GF-D8 (cell line): Measurements from ENCODE around the gene STX2.
"Not testable (repeated sequence)": the region's sequence is repeated elsewhere in the genome, so short reads cannot be mapped to it uniquely, and the experiment has no call there.

Experiments used
- DNase-seq: peaks from one replicate; lab custom pipeline; 2025; lab: John Stamatoyannopoulos, UW

Gene STX2

DNA sequence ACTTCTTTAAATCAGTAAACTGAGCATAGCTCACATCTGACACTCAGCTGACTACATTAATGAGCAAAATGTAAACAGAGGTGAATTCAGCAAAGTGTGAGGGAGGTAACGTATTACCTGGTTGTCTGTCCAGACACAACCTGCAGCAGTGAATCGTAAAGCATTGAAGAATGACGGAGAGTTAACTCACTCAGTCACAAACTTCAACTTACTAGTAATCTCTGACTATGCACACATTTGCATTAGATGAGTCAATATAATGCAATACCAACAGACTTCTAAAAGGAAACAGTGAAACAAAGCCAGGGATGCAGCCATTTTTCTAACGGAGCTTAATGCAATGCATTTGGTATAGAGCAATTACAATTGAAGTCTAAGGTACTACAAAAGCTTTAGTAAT is 40.0 kb downstream of the STX2 start:
- DNase-seq: no peak

DNA sequence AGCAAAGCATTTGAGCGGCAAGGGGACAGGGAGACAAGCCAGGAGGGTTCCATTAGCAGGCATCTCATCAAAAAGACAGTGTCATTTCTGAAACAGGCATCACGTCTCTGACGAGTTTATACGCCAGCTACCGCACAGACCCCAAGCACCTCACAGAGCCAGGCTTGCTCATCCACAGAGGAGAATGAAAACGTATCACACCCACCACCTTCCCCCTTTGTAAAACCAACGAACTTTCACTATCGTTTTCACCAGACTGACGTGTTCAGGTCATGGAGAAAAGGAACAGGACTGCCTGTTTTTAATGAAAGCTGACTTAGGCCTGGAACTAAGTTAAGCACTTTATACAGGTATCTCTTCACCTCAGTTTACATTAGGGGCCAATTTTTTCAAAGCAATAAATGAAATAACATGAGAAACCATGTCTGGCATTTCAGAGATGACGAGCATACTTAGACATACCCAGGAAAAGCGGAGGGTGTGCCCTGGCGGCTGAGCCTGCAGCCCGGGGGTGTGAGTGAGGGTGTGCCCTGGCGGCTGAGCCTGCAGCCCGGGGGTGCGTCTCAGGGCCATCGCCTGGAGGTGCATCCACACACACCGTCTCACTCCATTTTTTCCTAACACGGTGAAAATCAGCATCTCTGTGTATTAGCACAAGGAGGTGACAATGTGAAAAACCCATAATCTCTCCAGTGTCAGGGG is 41.9 kb downstream of the STX2 start:
- DNase-seq: no peak

DNA sequence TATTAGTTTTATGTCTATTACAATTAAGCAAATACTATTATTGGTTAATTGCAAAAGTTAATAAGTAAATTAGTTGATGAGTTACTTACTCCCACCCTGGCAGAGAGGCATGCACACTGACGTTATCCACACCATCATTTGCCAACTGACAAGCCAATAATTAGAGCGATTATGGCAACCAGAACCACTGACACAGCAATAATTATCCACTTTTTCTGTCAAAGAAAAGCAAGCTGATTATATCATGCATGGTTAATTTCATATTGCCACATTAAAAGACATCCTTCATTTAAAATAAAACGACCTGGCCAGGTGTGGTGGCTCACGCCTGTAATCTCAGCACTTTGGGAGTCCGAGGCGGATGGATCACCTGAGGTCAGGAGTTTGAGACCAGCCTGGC is 43.1 kb downstream of the STX2 start:
- DNase-seq: no peak

DNA sequence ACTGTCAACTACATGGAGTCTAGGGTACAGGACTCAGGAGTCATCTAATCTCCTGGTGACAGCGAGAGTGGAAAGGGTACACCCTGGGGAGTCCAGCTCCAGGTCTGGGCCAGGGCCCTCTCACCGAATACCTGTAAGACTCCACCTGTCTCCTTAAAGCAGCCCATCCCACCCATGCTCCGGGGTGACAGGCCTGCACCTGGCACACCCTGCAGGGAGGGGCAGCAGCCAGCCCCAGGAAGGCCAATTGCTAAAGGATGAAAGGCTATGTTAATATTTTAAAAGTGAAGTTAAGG is 45.5 kb downstream of the STX2 start:
- no peak for DNase-seq

DNA sequence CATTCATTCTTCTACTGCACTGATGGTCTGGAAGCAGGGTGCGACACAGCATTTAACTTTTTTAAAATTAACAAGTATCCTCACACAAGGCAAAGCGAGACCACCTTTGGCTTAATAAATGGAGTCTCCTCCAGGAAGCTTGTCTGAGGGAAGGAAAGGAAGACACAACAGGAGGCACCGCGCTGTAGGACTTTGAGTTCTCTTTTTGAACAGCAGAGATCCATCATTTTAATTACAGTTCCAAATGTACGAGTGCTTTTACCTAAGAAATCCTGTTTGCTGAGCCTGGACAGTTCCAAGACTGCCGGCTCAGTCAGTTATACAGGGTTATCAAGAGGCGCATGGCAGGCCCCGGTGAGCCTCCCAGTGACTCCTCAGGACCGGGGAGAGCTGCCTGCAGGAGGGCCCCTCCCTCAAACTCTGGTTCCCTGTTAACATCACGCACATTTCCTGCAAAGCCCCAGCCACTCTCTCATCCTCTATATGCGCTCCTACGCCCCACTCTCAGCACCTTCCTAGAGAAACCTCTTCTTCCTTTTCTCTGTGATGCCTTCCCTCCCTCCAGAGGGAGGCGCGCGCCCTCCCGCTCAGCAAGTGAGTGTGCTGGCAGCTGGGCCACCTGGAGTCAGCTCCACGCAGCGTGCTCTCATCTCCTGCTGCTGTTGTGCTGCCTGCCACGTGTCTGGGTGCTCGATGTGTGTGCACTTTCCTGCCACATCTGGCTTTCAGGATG is 46.1 kb downstream of the STX2 start:
- DNase-seq: no peak

DNA sequence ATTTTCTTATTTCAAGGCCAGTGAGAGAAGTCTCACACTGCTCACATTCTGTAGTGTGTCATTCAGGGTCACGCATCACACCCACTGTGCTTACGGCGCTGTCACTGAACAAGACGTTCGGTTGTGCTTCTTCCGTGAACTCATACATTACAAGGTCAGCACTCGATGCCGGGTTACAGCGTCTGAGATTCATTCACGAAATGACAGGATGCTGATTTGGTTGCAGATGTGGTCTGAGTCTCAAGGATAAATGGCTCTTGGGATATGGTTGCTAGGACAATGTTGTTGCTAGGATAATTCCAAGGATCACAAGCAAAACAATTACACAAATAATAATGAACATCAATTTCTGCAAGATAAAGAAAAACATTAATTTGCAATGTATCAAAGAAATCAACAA is 47.4 kb downstream of the STX2 start:
- DNase-seq: no peak

DNA sequence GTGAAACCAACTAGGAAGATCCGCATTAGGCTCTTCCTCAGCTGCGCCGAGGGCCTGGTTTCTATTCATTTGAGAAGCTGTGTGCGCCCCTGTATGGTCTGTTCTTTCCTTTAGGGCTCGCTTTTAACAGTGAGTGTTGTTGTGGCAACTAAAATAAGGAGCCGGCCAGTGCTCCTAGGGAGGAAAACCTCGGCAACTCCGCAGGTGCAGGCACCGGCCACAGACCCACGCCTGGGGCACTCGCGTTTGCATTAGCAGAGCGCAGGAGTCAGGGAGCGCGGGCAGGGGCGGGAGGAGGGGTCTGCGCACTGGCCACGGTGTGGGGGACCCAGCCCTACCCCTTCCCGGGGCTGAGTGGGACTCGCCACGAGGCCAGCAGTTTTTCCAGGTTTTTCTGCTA is 50.5 kb downstream of the STX2 start:
- DNase-seq: no peak

DNA sequence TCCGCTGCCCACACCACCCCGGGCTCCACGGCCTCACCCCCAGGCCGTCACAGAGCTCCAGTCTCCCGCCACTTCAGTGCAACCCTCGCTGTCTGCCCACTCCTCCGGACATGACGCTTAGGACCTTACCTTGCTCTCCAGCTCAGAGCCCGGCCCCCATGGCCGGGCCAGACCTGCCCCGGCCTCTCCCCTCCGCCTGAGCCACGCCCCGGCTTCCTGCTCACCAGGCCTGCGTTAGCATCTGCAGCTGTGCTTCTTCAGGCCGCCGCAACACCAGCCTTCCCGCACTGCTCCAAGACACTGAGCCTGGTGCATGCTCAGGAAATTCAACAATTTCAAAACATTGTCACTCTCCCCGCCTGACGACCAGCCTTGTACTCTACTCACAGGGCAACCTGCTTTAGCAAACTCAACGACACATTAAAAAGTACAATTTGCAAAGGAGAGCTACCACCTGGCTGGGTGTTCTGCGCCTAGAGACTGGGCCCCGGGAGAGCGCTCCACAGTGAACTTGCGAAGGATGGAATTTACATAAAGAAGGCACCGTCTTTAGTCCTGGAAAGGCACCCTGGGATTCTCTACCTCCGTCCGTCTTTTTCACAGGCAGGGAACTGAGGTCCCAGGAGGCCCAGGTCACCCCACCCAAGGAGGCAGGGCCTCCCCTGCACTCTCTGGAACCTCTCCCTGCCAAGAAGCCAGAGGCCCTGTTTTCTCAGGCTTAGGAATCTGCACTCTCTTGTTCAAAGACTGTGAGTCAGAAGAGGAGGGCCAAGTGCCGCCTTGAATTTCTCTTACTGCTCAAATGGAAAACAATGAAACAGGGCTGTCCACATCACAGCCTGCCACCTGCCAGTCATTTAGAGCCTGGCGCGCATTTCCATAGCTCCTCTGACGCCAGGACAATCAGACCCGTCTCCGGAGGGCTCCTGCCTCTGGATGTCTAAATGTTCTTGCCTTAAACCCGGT is 51.3 kb downstream of the STX2 start:
- no peak for DNase-seq

DNA sequence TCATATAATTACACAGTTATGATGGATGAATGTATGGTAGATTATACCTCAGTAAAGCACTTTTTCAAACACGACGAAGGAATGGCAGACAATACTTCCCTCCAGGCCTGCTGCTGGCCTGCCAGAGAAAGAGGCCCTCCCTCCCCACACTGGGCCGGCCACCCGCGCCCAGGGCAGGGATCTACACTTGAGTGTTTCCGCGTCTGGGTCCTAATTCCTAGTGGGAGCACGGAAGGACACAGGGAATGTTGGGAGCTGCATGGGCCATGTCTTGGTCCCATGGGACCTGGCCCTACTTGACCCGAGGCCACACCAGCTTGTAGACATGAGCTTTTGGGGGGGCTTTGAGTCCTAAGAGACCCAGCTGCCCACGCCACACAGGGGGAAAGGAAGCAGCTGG is 52.0 kb downstream of the STX2 start:
- no peak for DNase-seq

DNA sequence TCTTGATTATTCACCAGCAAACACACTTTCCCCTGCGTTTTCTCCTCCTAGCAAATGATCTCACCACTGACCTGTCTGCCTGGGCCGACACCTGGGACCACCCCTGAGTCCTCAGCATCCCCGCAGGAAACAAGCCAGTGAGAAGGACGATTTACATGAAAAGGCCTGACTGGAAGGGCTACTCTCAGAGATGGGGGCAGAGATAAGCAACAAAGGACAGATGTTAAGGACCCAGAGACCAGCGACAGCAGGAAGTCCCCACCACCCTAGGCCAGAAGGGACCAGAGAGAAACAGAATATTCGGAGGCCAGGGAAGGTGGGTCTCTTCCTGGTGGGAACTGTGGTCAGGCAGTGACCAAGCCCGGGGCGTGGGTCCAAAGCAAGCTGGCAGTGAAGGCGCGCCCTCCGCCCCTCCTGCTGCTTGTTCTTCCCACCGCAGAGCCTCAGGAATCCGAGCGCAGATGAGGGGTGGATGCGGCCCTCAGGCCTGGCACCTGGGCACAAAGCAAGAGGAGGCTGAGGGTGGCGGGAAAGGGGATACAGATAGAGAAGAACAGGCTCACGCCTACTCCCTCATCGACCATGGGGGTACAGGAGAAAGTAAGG is 55.8 kb downstream of the STX2 start:
- no peak for DNase-seq

DNA sequence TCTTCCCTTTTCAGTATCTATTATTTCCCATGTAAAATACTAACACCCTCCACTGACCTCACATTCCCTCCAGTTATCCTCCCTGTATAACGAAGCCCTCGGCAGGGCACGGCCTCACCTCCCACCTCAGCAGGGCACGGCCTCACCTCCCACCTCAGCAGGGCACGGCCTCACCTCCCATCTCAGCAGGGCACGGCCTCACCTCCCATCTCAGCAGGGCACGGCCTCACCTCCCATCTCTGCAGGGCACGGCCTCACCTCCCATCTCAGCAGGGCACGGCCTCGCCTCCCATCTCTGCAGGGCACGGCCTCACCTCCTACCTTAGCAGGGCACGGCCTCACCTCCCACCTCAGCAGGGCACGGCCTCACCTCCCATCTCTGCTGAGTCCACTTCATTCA is 56.8 kb downstream of the STX2 start:
- DNase-seq: not testable (repeated sequence)

DNA sequence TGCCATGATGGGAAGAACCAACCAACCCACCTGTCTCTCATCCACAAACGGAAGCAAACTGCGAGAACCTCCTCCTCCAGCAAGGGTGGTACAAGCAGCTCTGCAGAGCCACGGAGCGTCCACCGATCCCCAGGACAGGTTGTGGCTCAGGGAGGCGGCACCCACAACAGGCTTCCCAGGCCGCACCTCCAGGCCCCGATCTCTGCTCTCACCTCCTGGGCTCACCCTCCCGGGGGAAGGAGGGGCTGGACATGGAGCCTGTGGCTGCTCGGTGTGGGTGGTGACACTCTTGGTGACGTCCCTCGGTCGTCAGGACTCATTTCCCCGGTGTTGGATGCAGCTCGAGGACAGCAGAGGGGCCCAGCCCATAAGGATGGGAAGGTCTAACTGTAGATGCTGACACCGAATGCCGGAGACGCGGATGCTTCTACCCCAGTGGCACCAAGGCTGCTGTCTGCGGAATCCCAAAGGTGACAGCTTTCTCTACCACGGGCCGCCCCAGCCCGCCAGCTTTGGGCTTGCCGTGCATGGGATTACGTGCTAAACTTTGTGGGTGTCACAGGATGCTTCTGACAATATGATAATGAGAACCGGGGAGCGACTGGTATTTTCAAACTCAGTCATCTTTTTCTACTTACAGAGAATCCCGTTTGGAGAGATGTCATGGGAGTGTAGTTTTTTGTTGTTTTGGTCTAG is 58.0 kb downstream of the STX2 start:
- DNase-seq: no peak

DNA sequence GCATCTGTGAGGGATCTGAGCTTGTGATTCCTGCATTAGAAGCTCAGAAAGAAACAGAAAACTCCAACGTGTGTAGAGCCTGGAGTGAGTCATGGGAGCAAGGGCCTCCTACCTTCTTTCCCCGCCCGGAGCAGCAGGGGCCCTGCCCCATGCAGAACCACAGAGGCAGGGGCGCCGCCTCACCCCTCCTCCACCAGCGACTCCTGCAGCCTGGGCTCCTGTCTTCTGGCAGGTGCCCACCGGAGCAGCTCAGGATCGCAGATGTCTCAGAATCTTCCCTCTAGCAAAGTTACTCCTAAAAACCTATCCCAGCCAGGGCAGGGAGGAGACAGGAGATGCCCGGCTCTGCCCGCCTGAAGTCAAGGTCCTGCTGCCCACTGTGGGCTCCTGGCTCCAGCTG is 58.7 kb downstream of the STX2 start:
- no peak for DNase-seq

DNA sequence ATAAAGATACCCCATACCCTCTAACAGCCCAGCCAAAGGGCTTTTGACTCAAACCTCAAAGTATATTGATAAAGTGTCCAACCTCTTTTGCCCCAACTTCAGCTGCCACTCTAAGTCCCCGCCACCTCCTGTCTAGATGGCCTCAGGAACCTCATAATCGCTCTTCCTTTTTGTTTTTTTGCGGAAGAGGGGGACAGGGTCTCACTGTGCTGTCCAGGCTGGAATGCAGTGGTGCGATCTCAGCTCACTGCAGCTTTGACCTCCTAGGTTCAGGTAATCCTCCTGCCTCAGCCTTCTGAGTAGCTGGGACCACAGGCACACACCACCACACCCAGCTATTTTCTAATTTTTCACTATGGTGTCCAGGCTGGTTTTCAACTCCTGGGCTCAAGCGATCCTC is 60.3 kb downstream of the STX2 start:
- DNase-seq: no peak

DNA sequence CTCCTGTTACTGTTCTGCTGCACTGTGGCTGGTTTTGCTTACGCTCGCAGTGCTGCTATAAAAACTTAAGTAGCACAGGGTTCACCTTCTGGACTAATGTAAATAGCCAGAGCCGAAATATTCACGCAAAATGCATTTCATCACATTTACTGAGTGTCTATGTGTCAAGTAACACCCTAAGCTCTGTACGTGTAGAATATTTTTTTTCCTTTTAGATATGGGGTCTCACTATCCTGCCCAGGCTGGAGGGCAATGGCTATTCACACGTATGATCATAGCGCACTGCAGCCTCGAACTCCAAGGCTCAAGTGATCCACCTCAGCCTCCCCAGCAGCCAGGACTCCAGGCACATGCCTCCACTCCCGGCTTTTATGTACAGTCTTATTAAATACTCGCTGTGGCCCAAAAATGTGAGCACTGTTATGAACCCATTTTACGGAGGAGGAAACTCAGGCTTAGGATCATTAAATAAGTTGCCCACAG is 62.2 kb downstream of the STX2 start:
- no peak for DNase-seq

DNA sequence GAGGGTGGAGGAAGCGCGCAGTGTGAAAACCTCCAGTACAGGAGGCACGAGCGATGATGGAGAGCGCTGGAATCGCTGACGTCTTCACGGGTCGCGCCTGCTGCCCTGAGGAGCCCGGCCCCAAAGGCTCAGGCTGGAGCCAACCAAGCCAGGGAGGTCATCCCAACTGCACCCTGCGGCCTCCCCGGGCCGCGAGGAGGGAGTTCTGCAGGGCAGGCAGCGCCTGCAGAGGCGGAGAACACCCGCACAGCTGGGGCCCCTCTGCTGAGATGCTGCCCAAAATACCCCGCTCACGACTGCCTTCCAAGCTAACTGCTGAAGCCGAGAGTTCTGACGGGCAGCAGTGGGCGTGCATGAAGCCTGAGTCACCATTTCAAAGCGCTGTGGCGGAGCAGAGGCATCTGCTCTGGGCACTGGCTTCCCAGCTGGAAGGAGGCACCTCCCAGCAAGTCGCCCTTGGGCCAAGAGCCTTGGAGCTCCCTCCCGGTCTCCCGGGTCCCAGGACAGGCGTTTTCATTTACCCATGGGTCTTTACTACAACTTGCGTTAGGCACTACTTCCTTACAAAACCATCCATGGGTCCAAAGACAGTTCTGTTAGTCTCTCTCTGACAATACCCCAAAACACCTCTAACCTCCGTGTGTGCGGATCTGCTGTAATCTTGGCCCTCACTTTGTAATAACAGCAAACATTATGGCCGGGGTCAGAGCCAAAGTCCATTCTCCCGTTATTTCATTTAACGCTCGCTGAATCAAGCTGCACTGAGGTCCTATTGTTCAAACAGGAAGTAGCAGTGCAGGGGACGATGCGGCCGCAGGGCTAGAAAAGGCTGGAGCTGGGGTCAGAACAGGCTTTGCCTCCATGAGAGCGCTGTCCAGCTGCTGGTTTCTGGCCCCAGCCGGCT is 62.8 kb downstream of the STX2 start:
- no peak for DNase-seq

DNA sequence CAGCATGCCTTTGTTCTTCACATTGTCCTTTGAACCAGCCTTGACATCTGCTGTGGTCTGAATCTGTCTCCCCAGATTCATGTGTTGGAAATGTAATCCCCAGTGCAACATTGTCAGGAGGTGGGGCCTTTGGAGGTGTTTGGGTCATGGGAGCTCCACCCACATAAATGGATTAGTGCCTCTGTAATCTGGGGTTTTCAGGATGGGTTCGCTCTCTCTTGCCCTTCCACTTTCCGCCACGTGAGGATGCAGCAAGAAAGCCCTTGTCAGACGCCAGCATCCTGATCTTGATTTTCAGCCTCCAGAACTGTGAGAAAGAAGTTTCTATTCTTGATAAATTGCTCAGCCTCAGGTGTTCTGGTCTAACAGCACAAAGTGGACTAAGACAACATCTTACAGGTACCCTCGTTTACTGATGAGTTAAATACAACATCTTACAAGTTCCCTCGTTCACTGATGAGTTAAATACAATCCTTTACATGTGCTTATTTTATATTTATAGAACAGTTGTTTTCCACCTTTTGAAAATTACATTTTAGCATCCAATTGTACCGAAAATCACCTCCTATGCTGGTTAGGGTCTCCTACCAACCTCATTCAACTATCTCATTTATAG is 68.5 kb downstream of the STX2 start:
- no peak for DNase-seq

DNA sequence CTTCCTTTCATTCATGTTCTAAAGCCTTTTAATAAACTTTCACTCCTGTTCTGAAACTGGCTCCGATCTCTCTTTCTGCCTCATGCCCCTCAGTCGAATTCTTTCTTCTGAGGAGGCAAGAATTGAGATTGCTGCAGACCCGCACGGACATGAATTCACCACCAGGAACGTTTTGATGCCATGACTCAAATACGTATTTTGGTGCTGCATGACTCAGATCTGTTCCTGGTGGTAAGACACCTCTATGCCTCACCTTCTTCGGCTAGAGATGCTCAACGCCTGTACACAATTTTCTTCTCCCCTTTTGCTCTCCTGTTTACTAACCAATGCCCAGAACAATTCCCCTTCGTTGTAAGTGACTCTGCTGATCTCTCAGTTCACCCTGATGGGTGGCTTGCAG is 70.9 kb downstream of the STX2 start:
- no peak for DNase-seq

DNA sequence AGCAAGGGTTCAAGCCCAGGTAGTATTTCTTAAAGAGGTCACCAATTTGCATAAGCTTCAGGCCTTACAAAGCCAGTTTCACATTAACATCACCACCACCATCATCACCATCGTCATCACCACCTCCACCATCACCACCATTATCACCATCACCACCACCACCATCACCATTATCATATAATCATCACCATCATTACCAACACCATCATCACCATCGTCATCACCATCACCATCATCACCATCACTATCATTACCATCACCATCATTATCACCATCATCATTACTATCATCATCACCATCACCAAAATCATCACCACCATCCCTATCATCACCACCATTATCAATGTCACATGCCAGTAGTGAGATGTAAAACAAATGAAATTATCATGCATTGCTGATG is 72.6 kb downstream of the STX2 start:
- DNase-seq: no peak

DNA sequence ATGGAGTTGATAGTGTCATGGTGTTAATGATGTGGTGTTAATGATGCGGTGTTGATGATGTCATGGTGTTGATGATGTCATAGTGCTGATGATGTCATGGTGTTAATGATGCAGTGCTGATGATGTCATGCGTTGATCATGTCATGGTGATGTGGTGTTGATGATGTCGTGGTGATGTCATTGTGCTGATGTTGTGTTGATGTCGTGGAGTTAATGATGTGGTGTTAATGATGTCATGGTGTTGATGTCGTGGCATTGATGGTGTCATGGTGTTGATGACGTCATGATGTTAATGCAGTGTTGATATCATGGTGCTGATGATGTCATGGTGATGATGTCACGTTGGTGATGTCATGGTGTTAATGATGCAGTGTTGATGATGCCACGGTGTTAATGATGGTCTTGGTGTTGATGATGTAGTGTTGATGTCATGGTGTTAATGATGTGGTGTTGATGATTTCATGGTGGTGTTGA is 73.8 kb downstream of the STX2 start:
- no peak for DNase-seq
